Mesothelial cell of epicardium (in vitro differentiated cells): ENCODE results near the gene TBX2. TPM values are rescaled to one million over a fixed set of nuclear protein-coding genes. Genes with fewer than 3 reads are reported as not detected.

Experiments
- DNase-seq, 2 experiments: peaks; one replicate each; pipeline ENCODE4 v3.0.0; 2021; ENCODE audit warnings: low spot score in 2 of 2; ENCODE audit not compliant: unreplicated experiment in 2 of 2
- H3K27ac Mint-ChIP-seq: 2 replicates; pipeline ENCODE4 v1.8.0; 2021; ENCODE audit warnings: mixed read lengths
- H3K27me3 Mint-ChIP-seq: 2 replicates; pipeline ENCODE4 v1.8.0; 2021; ENCODE audit warnings: low read depth, mixed read lengths
- H3K36me3 Mint-ChIP-seq: 2 replicates; pipeline ENCODE4 v1.8.0; 2021; ENCODE audit warnings: mixed read lengths
- H3K4me1 Mint-ChIP-seq: 2 replicates; pipeline ENCODE4 v1.8.0; 2021; ENCODE audit warnings: mixed read lengths
- H3K4me3 Mint-ChIP-seq: 2 replicates; pipeline ENCODE4 v1.8.0; 2021; ENCODE audit warnings: mild to moderate bottlenecking, moderate library complexity, mixed read lengths
- H3K9me3 Mint-ChIP-seq: 2 replicates; pipeline ENCODE4 v1.8.0; 2021; ENCODE audit warnings: mixed read lengths
- total RNA-seq: library from RNA; stranded (reverse); gene quantifications from 3 replicates; pipeline ENCODE4 v1.2.1, GENCODE V29; 2021
- TF ChIP-seq, protein P1 (sequence below): fragments of 200-600 bp; sonication (generic); IDR thresholded peaks from one replicate; pipeline ENCODE4 v1.5.0; 2021; ENCODE audit warnings: antibody characterized with exemption; ENCODE audit not compliant: unreplicated experiment

The TBX2 gene
- total RNA-seq, 1 donor from 2014 or later = 176 TPM

DNA sequence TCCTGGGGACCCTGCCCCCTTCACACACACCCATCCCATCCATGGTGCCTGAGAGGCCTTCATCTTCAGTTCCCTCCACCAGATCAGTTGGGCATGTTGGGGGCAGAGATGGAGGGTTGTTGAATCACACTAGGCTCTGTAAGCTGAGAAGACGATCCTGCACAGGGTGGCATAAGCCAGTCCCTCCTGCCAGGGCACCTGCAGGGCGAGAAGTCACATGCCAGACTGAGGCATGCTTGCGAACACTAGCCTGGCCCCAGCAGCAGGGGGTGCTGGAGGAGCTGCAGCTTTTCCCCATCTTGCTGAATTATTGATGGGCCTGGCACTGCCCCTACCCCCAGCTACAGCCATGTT is 6.1 kb upstream of the TBX2 start:
- H3K27ac Mint-ChIP-seq = peak overlapping the region; percentile 82
- H3K27me3 Mint-ChIP-seq = no peaks in the 10 kb centered on the region
- TF ChIP-seq, protein P1, sequence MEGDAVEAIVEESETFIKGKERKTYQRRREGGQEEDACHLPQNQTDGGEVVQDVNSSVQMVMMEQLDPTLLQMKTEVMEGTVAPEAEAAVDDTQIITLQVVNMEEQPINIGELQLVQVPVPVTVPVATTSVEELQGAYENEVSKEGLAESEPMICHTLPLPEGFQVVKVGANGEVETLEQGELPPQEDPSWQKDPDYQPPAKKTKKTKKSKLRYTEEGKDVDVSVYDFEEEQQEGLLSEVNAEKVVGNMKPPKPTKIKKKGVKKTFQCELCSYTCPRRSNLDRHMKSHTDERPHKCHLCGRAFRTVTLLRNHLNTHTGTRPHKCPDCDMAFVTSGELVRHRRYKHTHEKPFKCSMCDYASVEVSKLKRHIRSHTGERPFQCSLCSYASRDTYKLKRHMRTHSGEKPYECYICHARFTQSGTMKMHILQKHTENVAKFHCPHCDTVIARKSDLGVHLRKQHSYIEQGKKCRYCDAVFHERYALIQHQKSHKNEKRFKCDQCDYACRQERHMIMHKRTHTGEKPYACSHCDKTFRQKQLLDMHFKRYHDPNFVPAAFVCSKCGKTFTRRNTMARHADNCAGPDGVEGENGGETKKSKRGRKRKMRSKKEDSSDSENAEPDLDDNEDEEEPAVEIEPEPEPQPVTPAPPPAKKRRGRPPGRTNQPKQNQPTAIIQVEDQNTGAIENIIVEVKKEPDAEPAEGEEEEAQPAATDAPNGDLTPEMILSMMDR = no peak
- peaks cover 68% of the 10 kb centered on the region for H3K4me1 Mint-ChIP-seq
- no peak for DNase-seq
- no peaks in the 10 kb centered on the region for H3K9me3 Mint-ChIP-seq
- H3K4me3 Mint-ChIP-seq = no peak overlapping the region
- H3K36me3 Mint-ChIP-seq = peaks cover 13% of the 10 kb centered on the region

DNA sequence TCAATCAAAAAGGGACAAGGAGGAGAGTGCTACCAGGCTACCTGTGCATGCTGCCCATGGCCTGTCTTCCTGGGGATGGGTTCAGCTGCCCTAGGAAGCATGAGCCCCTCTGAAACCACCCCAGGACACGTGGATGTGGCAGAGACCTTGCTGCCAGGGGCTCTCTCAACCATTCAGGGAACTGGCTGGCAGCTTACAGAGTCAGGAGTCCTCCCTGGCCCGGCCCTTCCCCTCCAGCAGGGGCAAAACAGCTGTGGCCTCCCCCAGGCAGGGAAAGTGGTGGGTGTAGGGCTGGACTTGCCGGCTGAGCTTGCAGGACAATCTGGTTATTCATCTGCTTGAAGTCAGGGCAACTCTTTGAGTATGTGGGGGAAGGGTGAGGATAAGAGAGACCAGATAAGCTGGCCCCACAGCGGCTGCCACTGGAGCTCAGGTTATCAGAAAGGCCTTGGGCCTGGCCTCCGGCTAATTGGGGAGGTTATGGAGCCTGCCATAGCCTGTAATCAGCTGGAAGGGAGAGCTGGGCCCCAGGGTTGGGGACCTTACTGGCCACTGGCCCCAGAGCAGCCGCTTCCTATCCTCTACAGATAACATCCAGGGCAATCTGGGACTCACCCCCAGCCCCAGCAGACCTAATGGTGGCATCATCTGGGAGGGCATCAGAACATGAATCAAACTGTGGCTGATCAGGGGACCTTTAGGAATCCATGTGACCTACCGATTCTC is 5.6 kb upstream of the TBX2 start:
- H3K4me1 Mint-ChIP-seq = peaks cover 65% of the 10 kb centered on the region
- peaks cover 13% of the 10 kb centered on the region for H3K36me3 Mint-ChIP-seq
- no peak for DNase-seq
- H3K9me3 Mint-ChIP-seq = no peaks in the 10 kb centered on the region
- TF ChIP-seq, protein P1 = no peak
- peak overlapping the region; percentile 69 for H3K4me3 Mint-ChIP-seq
- H3K27ac Mint-ChIP-seq = peak overlapping the region; percentile 88
- no peaks in the 10 kb centered on the region for H3K27me3 Mint-ChIP-seq

DNA sequence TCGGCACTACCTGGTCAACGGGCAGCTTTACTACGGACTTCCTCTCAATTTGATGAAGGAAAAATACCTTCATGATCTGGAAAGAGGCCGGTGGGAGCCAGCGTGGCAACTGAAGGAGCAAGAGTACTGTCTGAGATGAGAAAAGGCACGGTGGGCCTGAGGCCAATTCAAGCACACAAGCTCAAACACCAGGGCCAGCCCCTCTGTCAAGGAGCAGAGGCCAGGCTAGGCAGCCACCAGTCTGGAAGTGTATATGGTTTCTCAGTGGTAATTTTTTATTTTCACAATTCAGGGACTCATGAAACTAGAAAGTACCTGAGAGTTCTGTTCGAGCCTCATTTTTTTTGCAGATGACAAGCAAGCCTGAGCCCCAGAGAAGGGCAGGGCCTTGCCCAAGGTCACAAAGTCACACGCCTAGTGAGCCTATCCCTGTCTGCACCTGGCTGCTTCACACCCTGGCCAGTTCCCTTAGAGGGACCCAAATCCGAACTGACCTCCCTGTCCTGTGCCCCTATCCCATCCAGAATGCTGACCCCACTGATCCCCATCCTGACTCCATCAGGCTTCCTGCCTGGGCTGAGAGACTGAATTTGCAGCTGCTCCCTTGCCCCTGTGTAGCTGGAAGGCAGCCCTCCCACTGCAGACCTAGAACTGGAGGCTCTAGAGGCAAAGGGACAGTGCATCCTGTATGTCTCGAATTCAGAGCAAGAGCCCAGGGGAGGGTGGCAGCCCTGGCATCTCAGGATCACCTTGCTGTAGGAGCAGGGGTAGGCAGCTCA is 4.8 kb upstream of the TBX2 start:
- H3K36me3 Mint-ChIP-seq = peaks cover 13% of the 10 kb centered on the region
- TF ChIP-seq, protein P1 = no peak
- no peaks in the 10 kb centered on the region for H3K27me3 Mint-ChIP-seq
- peak overlapping the region; percentile 88 for H3K27ac Mint-ChIP-seq
- H3K4me3 Mint-ChIP-seq = peak overlapping the region; percentile 69
- DNase-seq = no peak
- H3K4me1 Mint-ChIP-seq = peaks cover 60% of the 10 kb centered on the region
- H3K9me3 Mint-ChIP-seq = no peaks in the 10 kb centered on the region

DNA sequence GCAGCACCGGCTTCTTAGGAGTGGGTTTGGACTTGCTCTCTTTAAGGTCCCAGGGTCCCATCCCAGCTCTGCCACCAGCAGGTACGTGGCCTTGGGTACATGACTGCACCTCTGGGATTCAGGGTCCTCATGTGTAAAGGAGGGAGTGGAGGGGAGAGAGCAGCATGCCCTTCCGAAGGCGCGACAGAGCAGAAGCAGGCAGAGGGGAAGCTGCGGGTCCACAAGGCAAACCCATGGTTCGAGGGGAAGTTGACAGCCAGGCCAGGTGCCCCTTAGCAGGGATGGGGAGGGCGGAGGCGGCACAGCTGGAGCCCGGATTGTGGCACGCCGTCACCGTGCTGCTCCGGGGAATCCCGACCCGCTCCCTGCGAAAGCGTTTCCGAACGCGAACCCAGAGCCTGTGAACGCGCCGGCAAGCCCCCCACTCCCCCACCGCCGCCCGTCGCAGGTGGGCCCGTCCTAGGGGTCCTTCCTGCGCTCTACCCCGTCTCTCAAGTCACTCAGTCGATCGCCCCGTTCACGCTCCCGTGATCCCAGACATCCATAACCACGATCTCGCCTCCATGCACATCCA is 4.1 kb upstream of the TBX2 start:
- H3K27ac Mint-ChIP-seq = peak overlapping the region; percentile 89
- TF ChIP-seq, protein P1 = no peak
- no peak for DNase-seq
- no peaks in the 10 kb centered on the region for H3K9me3 Mint-ChIP-seq
- H3K4me1 Mint-ChIP-seq = peaks cover 54% of the 10 kb centered on the region
- peaks cover 13% of the 10 kb centered on the region for H3K36me3 Mint-ChIP-seq
- H3K27me3 Mint-ChIP-seq = no peaks in the 10 kb centered on the region
- H3K4me3 Mint-ChIP-seq = peak overlapping the region; percentile 69

DNA sequence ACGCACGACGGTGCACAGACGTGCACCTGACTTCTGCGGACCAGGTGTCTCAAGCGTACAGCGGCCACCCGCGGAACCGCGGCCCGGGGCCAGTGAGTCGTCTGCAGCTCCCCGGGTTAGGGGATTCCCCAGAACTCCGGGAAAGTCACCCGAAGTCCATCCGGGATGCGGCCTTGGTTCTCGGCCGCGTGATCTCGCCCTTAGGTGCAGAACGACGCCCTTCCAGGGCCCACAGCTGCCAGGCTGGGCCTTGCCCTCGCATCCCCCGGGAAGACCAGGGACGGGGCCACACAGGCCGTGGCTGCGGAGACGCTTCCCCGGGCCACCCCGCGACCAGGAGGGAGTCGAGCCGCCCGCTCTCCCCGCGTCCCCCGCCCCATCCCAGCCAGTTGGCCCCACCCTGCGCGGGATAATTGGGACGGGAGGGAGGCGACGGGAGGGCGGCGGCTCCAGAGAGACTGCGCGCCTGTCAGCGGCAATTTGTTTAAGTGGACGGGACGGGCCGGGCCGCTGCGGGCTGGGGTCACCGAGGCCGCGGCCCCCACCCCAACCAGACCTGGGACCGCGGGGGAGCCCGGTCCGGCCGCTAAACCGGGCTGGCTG is 3.6 kb upstream of the TBX2 start:
- peaks cover 13% of the 10 kb centered on the region for H3K36me3 Mint-ChIP-seq
- H3K27ac Mint-ChIP-seq = peak overlapping the region; percentile 89
- H3K9me3 Mint-ChIP-seq = no peaks in the 10 kb centered on the region
- TF ChIP-seq, protein P1 = no peak
- DNase-seq = peak in 1 of 2 experiments; percentile 54
- peak overlapping the region; percentile 69 for H3K4me3 Mint-ChIP-seq
- H3K4me1 Mint-ChIP-seq = peaks cover 49% of the 10 kb centered on the region
- H3K27me3 Mint-ChIP-seq = no peaks in the 10 kb centered on the region
